Smooth muscle cell (in vitro differentiated cells): ENCODE measurements around the gene PDE8A. TPM values are rescaled to one million over a fixed set of nuclear protein-coding genes. Genes with fewer than 3 reads are reported as not detected.

Source experiments
- DNase-seq: peaks from one replicate; lab custom pipeline; 2025; ENCODE audit not compliant: unreplicated experiment; lab: John Stamatoyannopoulos, UW
- H2AFZ ChIP-seq: fragments of 200-600 bp; sonication (generic); 2 replicates; pipeline ENCODE4 v1.6.0; 2016; ENCODE audit warnings: antibody characterized with exemption, low read depth, mild to moderate bottlenecking
- H3F3A ChIP-seq: fragments of 200-600 bp; sonication (generic); 2 replicates; pipeline ENCODE4 v1.6.0; 2017; ENCODE audit warnings: antibody characterized with exemption, low read depth
- H3K27ac ChIP-seq: fragments of 200-600 bp; sonication (generic); 2 replicates; pipeline ENCODE4 v1.5.1; 2016; ENCODE audit warnings: low read depth, mild to moderate bottlenecking
- H3K27me3 ChIP-seq: fragments of 200-600 bp; sonication (generic); 2 replicates; pipeline ENCODE4 v1.6.1; 2016; ENCODE audit warnings: low read depth, mild to moderate bottlenecking
- H3K36me3 ChIP-seq: fragments of 200-600 bp; sonication (generic); 2 replicates; pipeline ENCODE4 v1.5.1; 2016; ENCODE audit warnings: low read depth
- H3K4me1 ChIP-seq: fragments of 200-600 bp; sonication (generic); 2 replicates; pipeline ENCODE4 v1.5.1; 2016; ENCODE audit warnings: low read depth
- H3K4me2 ChIP-seq: fragments of 200-600 bp; sonication (generic); 2 replicates; pipeline ENCODE4 v1.6.0; 2016; ENCODE audit warnings: mild to moderate bottlenecking
- H3K4me3 ChIP-seq: fragments of 200-600 bp; sonication (generic); 2 replicates; pipeline ENCODE4 v1.5.1; 2016; ENCODE audit warnings: mild to moderate bottlenecking
- H3K79me2 ChIP-seq: fragments of 200-600 bp; sonication (generic); 2 replicates; pipeline ENCODE4 v1.6.0; 2016; ENCODE audit warnings: low read depth, mild to moderate bottlenecking
- H3K9ac ChIP-seq: fragments of 200-600 bp; sonication (generic); 2 replicates; pipeline ENCODE4 v1.6.0; 2016; ENCODE audit warnings: low read depth
- H3K9me3 ChIP-seq: fragments of 200-600 bp; sonication (generic); replicated peaks from 2 replicates; pipeline ENCODE4 v1.5.1; 2016; ENCODE audit warnings: low read depth
- H4K20me1 ChIP-seq: fragments of 200-600 bp; sonication (generic); 2 replicates; pipeline ENCODE4 v1.6.0; 2016; ENCODE audit warnings: low read depth
- CTCF ChIP-seq: fragments of 200-600 bp; sonication (generic); IDR thresholded peaks from 2 replicates; pipeline ENCODE4 v1.5.1; 2017; ENCODE audit warnings: borderline replicate concordance, mild to moderate bottlenecking, antibody characterized with exemption; ENCODE audit not compliant: insufficient read depth, poor library complexity, severe bottlenecking
- WGBS: methylation state at CpG from one replicate; pipeline ENCODE4 v1.1.7; 2016; ENCODE audit warnings: low lambda C conversion rate; 5-methylcytosine and 5-hydroxymethylcytosine counted together
- polyA plus RNA-seq: library from polyadenylated mRNA; unstranded; fragments of >200 nt; fragmentation: Nextera tagmentation; extraction: Ambion mirVana; gene quantifications from 2 replicates; pipeline ENCODE4 v1.2.1, GENCODE V29; 2016
- total RNA-seq: library from RNA; depleted of rRNA; stranded (reverse); fragments of >200 nt; gene quantifications from 2 replicates; pipeline ENCODE4 v1.2.3, GENCODE V29; 2014

The PDE8A gene
- total and polyA plus RNA-seq, 2 experiments from 2014 or later, result 5.5 to 19.8 TPM

- Histone ChIP-seq H2AFZ (no peak overlapping the region), H3K27ac (no peak overlapping the region), H3K9ac (no peak overlapping the region), H3K4me2 (no peak overlapping the region), H3K36me3 (peaks cover 3% of the 10 kb centered on the region), H3F3A (no peaks in the 10 kb centered on the region), H3K27me3 (no peaks in the 10 kb centered on the region), H3K79me2 (no peaks in the 10 kb centered on the region), H3K9me3 (no peaks in the 10 kb centered on the region), H3K4me3 (no peak overlapping the region), H3K4me1 (no peaks in the 10 kb centered on the region), H4K20me1 (no peaks in the 10 kb centered on the region)
- WGBS, result 89% methylated on average over 1 of the region's 1 CpG
- DNase-seq, result no peak
- no peak for TF ChIP-seq CTCF
Measured at GRCh38 chr15:85124173-85124572, 142.5 kb downstream of the PDE8A start.

DNA sequence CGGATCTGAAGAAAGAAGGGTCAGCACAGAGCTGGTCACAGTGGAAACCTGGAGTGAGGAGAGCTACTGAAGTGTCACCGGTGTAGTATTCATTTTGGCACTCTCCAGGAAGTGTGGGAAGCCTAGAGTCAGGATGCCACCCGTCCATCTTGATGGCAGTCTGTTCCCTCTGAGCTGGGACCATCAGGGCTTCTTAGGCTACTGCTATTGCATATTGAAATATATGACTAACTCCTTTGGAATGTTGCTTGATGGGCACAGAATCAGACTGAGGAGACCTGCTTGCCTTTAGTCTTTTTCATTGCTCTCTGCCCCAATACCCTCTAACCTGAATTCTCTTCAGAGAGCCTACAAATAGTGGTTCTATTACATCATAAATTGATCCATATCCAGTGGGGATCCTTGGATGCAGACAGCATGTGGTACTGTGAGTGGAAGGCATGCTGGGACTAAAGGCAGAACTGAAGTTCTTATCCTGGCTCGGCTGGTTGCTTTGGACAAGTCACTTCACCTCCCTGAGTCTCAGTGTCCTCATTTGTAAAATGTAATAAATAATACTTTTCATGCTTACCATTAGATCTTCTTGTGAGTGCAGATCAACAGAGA lies 143.5 kb downstream of the PDE8A start:
- DNase-seq, result no peak

DNA sequence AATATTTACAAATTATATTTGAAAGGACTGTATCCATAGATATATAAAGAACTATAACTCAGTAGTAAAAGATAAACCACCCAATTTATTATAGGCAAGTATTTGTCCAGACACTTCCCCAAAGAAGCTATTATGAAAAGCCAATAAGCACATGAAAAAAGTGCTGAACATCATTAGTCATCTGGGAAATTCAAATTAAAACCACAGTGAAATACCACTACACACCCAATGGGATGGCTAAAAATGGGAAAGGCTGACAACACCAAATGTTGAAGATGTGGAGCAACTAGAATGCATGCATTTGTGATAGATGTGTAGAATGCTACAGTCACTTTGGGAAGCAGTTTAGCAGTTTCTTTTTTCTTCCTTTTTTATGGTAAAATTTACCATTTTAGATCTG lies 147.0 kb downstream of the PDE8A start:
- Histone ChIP-seq H4K20me1 (no peaks in the 10 kb centered on the region), H3K4me2 (no peak overlapping the region), H3K79me2 (no peaks in the 10 kb centered on the region), H3K27ac (no peak overlapping the region), H3K9ac (no peak overlapping the region), H2AFZ (no peak overlapping the region), H3K4me1 (no peaks in the 10 kb centered on the region), H3K9me3 (no peaks in the 10 kb centered on the region), H3K4me3 (no peak overlapping the region), H3K27me3 (no peaks in the 10 kb centered on the region), H3K36me3 (peaks cover 3% of the 10 kb centered on the region), H3F3A (no peaks in the 10 kb centered on the region)
- no peak for DNase-seq
- TF ChIP-seq CTCF, result no peak

More for the DNA sequence above, 143.5 kb downstream of the PDE8A start:
- WGBS, result 78% methylated on average over 4 of the region's 4 CpGs
- Histone ChIP-seq H3K36me3 (peaks cover 3% of the 10 kb centered on the region), H3K4me3 (no peak overlapping the region), H3K27ac (no peak overlapping the region), H3K4me1 (no peaks in the 10 kb centered on the region), H3K79me2 (no peaks in the 10 kb centered on the region), H3K9ac (no peak overlapping the region), H3K9me3 (no peaks in the 10 kb centered on the region), H2AFZ (no peak overlapping the region), H3F3A (no peaks in the 10 kb centered on the region), H3K4me2 (no peak overlapping the region), H3K27me3 (no peaks in the 10 kb centered on the region), H4K20me1 (no peaks in the 10 kb centered on the region)
- TF ChIP-seq CTCF, result no peak

GRCh38 chr15:85129881-85130280 lies 148.2 kb downstream of the PDE8A start:
- H4K20me1 ChIP-seq, result no peaks in the 10 kb centered on the region
- no peak overlapping the region for H3K4me3 ChIP-seq
- no peak for DNase-seq
- H3K4me2 ChIP-seq, result no peak overlapping the region
- WGBS, result 85% methylated on average over 3 of the region's 3 CpGs
- H3K9me3 ChIP-seq, result no peaks in the 10 kb centered on the region
- no peak for TF ChIP-seq CTCF
- no peaks in the 10 kb centered on the region for H3K4me1 ChIP-seq
- H3K27ac ChIP-seq, result no peak overlapping the region
- H3K79me2 ChIP-seq, result no peaks in the 10 kb centered on the region
- H3F3A ChIP-seq, result no peaks in the 10 kb centered on the region
- no peak overlapping the region for H2AFZ ChIP-seq
- H3K36me3 ChIP-seq, result peaks cover 3% of the 10 kb centered on the region
- H3K9ac ChIP-seq, result no peak overlapping the region
- no peaks in the 10 kb centered on the region for H3K27me3 ChIP-seq
